Nephron progenitor cell (in vitro differentiated cells): ENCODE data around the gene CHST1.
A peak's percentile ranks its signal among the peaks of the same experiment; 100 is the strongest.

Experiments used
- DNase-seq: peaks from one replicate; pipeline ENCODE4 v3.0.0; 2021
- H3K27ac Mint-ChIP-seq: 2 replicates; pipeline ENCODE4 v1.8.0; 2021; ENCODE audit warnings: mild to moderate bottlenecking, moderate library complexity, mixed read lengths
- H3K27me3 Mint-ChIP-seq: 2 replicates; pipeline ENCODE4 v1.8.0; 2021; ENCODE audit warnings: mild to moderate bottlenecking, low read depth, mixed read lengths; ENCODE audit not compliant: poor library complexity
- H3K36me3 Mint-ChIP-seq: 2 replicates; pipeline ENCODE4 v1.8.0; 2021; ENCODE audit warnings: low read depth, mixed read lengths
- H3K4me1 Mint-ChIP-seq: 2 replicates; pipeline ENCODE4 v1.8.0; 2021; ENCODE audit warnings: mixed read lengths
- H3K4me3 Mint-ChIP-seq: 2 replicates; pipeline ENCODE4 v1.8.0; 2021; ENCODE audit warnings: mild to moderate bottlenecking, moderate library complexity, mixed read lengths
- H3K9me3 Mint-ChIP-seq: 2 replicates; pipeline ENCODE4 v1.8.0; 2021; ENCODE audit warnings: mild to moderate bottlenecking, moderate library complexity, mixed read lengths
- TF ChIP-seq, protein P1 (sequence below): fragments of 200-600 bp; sonication (generic); IDR thresholded peaks from 2 replicates; pipeline ENCODE4 v1.5.0; 2021; ENCODE audit warnings: antibody characterized with exemption

The CHST1 gene

DNA sequence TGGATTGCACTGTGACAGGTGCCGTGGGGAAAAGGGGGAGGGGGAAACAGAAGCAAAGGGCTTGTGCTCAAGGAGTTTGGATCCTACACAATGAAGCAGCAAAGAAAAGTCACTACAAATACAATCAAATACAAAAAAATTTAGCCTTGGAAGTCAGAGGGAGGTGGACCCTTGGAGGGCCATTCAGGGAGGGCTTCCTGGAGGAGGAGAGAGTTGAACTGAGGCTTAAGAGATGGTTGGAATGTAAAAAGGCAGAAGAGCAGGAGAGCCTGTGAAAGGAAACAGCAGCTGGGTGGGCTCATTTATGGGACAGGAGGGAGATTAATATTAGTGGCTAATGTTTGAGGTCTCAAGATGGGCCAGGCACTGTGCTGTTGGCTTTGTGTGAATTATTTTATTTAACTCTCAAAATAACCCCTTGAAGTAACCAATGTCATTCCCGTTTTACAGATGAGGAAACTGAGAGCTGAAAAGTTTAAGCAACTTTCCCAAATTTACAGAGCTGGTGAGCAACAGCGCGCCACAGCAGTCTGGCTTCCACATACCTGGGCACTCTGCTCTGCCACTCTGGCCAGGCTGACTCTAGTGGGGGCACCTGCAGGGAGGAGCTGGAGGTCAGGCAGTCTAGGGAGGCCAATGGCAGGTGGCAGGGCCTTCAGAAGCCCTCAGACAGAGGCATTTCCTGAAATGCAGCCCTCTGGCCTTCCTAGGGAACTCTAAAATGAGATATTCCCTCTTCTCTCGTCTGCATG lies 2.7 kb upstream of the CHST1 start:
- Mint-ChIP-seq H3K4me3 (no peak overlapping the region), H3K27me3 (peaks cover 64% of the 10 kb centered on the region), H3K36me3 (no peaks in the 10 kb centered on the region), H3K27ac (no peak overlapping the region), H3K4me1 (peaks cover 7% of the 10 kb centered on the region), H3K9me3 (no peaks in the 10 kb centered on the region)
- TF ChIP-seq, protein P1, sequence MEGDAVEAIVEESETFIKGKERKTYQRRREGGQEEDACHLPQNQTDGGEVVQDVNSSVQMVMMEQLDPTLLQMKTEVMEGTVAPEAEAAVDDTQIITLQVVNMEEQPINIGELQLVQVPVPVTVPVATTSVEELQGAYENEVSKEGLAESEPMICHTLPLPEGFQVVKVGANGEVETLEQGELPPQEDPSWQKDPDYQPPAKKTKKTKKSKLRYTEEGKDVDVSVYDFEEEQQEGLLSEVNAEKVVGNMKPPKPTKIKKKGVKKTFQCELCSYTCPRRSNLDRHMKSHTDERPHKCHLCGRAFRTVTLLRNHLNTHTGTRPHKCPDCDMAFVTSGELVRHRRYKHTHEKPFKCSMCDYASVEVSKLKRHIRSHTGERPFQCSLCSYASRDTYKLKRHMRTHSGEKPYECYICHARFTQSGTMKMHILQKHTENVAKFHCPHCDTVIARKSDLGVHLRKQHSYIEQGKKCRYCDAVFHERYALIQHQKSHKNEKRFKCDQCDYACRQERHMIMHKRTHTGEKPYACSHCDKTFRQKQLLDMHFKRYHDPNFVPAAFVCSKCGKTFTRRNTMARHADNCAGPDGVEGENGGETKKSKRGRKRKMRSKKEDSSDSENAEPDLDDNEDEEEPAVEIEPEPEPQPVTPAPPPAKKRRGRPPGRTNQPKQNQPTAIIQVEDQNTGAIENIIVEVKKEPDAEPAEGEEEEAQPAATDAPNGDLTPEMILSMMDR = no peak
- no peak for DNase-seq

DNA sequence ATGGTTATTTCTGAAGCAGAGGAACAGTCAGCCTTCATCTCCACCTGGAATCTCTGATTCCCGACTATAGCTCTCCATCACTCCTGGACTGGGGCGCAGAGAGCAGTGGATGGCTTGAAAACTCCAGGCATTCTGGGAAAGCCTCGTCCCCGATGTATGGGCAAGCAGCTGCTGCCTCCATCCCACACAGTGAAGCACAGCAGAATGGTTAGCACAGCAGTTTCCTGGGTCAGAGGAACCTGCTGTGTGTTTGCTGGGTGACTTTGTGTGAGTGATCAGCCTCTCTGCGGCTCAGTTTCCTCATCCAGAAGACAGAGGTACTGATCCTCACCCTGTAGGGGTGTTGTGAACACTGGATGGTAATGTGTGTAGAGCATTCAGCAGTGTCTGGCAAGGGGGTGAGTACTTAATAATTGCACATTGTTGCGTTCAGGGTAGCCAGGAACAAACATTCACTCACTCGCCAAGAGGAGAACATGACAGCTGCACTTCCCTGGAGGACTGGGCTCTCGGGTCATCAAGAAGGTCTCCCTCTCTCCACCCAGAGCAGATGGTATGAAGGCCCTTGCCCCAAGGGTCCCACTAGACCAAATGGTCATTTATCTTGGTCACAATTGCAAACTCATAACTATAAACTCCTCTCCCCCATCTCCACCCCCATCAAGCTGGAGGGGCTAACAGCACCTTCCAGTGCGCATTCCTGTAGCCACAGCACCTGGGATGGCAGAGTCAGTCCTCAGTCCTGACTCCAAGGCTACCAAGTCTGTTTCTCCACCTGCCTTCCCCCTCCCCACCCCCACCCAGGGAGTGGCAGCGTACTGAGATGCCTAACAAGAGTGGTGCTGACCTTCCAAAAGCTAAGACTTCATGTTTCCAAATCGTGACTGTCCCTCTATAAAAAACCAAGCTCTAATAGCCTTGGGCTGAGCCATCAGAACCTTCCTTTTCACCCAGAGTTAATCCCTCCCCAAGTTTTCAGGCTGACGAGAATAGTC lies 1.5 kb upstream of the CHST1 start:
- Mint-ChIP-seq H3K36me3 (no peaks in the 10 kb centered on the region), H3K4me1 (peaks cover 14% of the 10 kb centered on the region), H3K9me3 (no peaks in the 10 kb centered on the region), H3K4me3 (peak overlapping the region; percentile 30), H3K27me3 (peaks cover 76% of the 10 kb centered on the region), H3K27ac (no peak overlapping the region)
- DNase-seq = no peak
- TF ChIP-seq, protein P1 = no peak

DNA sequence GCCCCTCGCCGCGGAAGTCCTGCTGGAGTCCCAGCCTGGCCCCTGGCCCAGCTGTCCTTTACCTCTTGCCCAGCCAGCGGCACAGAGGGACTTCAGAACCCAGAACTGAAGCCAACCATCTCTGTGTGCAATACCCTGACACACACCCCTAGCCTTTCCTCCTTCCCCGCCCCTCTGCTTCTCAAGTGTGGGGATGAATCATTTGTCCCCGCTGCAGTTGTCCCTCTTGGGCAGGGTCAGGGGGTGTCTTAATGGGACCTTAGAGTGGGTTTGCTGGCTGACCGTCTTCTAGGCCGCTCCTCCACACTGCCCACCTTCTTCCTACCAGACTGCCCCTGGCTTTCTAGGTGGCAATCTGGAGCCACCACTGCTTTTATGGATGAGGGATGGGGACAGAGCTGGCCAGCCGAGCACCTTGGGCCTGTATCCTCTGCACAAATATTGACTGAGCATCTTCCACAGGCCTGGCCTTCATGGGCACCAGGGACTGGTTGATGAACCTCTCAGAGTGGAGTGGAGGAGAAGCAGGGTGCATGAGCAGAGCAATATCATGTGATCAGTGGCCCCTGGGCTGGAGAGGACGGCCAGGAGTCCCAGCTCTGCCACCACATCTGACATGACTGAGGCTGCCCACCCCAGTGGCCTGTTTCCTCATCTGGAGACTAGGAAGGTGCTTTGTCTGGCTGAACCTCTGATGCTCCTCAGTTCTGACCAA lies 668 bp upstream of the CHST1 start:
- Mint-ChIP-seq H3K9me3 (no peaks in the 10 kb centered on the region), H3K36me3 (no peaks in the 10 kb centered on the region), H3K4me3 (peak overlapping the region; percentile 74), H3K4me1 (peaks cover 23% of the 10 kb centered on the region), H3K27ac (no peak overlapping the region), H3K27me3 (peaks cover 84% of the 10 kb centered on the region)
- no peak for DNase-seq
- TF ChIP-seq, protein P1 = no peak

DNA sequence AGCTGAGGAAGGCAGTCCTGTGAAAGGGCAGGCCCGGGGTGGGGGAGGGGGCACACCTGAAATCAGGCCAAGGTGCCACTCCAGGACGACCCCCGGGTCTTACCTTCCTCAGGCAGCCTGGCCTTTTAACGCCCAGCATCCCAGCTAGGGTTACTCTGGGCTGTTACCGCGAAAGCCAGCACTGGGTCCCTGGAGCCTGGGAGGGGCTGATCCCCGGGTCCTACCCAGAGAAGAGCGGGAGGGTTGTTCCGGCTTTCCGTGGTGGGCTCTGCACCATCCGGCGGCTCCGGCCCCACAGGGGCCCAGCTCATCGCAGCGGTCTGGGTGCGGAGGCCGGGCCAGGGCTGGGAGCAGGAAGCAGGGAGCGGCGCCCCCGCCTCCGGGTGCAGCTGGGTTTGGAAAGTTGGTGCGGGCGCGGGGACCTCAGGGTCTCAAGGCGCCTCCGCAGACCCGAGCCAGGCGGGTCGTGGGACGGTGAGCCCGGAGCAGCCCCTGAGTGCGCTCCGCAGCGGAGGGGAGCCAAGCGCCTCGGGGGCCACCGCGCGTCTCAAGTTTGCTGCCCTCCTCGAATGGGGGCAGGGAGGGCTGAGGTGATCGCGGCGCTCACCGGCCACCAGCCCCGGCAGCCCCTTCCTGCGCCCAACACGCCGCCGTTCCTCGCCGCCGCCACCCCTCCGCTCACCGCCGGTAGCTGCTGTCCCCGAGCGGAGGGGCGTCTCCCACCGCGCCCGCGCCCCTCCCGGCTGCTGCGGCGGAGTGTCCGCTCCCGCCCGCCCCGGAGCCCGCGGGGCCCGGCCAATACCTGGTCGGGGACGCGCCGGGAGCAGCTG lies 831 bp downstream of the CHST1 start:
- H3K4me3 Mint-ChIP-seq = peak overlapping the region; percentile 28

More for the DNA sequence above, 831 bp downstream of the CHST1 start:
- peak; percentile 57 for DNase-seq
- no peaks in the 10 kb centered on the region for H3K9me3 Mint-ChIP-seq
- H3K36me3 Mint-ChIP-seq = no peaks in the 10 kb centered on the region
- H3K27me3 Mint-ChIP-seq = peaks cover 86% of the 10 kb centered on the region
- peaks cover 35% of the 10 kb centered on the region for H3K4me1 Mint-ChIP-seq
- H3K27ac Mint-ChIP-seq = no peak overlapping the region
- TF ChIP-seq, protein P1 = no peak
